OCI-LY7 (cell line): ENCODE measurements around the gene TBC1D1.

Source experiments
- EZH2phosphoT487 ChIP-seq: fragments of 200-600 bp; sonication (generic); IDR thresholded peaks from 2 replicates; pipeline ENCODE4 v1.6.1; 2018; ENCODE audit warnings: low read depth, borderline replicate concordance, mild to moderate bottlenecking, mixed run types, antibody characterized with exemption, low read length, moderate library complexity, mixed read lengths
- TF ChIP-seq, protein P1 (sequence below): fragments of 200-600 bp; sonication (generic); conservative IDR thresholded peaks from 2 replicates; pipeline ENCODE4 v1.5.1; 2014; ENCODE audit warnings: mild to moderate bottlenecking, antibody characterized with exemption, low read length, moderate library complexity, mixed read lengths

GRCh38 chr4:37956941-37957340 lies 66.1 kb downstream of the TBC1D1 start:
- TF ChIP-seq, protein P1, sequence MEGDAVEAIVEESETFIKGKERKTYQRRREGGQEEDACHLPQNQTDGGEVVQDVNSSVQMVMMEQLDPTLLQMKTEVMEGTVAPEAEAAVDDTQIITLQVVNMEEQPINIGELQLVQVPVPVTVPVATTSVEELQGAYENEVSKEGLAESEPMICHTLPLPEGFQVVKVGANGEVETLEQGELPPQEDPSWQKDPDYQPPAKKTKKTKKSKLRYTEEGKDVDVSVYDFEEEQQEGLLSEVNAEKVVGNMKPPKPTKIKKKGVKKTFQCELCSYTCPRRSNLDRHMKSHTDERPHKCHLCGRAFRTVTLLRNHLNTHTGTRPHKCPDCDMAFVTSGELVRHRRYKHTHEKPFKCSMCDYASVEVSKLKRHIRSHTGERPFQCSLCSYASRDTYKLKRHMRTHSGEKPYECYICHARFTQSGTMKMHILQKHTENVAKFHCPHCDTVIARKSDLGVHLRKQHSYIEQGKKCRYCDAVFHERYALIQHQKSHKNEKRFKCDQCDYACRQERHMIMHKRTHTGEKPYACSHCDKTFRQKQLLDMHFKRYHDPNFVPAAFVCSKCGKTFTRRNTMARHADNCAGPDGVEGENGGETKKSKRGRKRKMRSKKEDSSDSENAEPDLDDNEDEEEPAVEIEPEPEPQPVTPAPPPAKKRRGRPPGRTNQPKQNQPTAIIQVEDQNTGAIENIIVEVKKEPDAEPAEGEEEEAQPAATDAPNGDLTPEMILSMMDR: no peak
- TF ChIP-seq EZH2phosphoT487: no peak
